ENCODE measurements around the gene MAP2K5.

MAP2K5 gene

DNA sequence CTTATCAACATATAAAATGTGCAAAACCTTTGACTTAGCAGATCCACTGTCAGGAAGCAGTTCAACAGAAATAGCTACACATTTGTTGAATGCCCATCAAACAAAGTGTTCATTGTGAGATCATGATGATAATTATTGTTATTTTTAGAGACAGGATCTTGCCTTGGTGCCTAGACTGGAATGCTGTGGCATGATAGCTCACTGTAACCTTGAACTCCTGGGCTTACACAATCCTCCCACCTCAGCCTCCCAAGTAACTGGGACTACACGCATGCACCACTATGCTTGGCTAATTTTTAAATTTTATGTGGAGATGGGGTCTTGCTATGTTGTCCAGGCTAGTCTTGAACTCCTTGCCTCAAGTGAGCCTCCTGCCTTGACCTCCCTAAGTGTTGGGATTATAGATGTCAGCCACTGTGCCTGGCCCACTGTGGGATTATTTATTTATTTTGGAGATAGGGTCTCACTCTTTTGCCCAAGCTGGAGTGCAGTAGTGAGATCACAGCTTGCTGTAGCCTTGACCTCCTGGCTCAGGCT, 8.8 kb downstream of the MAP2K5 start:
- Histone ChIP-seq H3K4me3 (no peak overlapping the region), H3K27ac (no peak overlapping the region)

GRCh38 chr15:67554580-67554979, 12.1 kb downstream of the MAP2K5 start:
- Histone ChIP-seq H3K27ac (no peak overlapping the region), H3K4me3 (no peak overlapping the region)

- H3K4me3 ChIP-seq: no peak overlapping the region
- no peak overlapping the region for H3K27ac ChIP-seq
Measured at GRCh38 chr15:67556976-67557570, 14.6 kb downstream of the MAP2K5 start.

- Histone ChIP-seq H3K4me3 (no peak overlapping the region), H3K27ac (no peak overlapping the region)
Measured at GRCh38 chr15:67558502-67558901, 16.0 kb downstream of the MAP2K5 start.

DNA sequence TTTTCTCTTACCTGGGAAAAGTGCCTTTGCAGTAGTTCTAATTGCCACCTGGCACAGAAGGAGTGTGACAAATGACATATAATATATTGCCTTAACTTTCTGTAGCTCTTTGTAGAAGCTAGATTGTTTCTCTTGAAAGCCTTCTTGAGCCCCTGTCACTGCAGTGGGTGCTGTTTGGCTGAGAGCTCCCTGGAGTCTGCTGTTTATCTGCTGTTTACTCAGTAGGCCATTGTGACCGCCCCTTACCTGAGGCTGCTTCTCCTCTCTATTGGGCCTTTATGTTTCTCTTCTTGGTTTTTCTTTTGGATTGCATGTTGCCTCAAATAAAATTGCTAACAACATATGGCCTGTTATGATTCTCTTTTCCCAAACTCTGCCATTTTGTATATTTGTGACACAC, 16.7 kb downstream of the MAP2K5 start:
- no peak overlapping the region for H3K4me3 ChIP-seq

DNA sequence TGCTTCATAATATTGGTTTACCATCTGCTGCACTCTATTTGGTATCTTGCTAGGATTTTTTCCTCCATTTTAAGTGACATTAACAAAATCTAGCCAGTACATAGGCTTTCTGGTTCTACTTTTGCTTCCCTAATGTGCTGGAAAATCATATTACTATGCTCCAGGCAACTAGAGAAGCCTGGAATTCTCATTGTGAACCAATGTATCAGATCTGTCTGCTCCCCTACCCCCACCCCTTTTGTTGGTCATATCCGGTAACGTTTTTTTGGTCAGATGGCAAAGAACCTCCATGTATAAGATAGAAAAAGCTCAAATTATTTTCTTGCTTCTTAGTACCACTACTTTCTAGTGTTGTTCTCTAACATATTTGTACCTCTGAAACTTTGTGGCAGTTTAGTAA, 17.1 kb downstream of the MAP2K5 start:
- Histone ChIP-seq H3K27ac (no peak overlapping the region), H3K4me3 (no peak overlapping the region)

More for the DNA sequence above, 16.7 kb downstream of the MAP2K5 start:
- no peak overlapping the region for H3K27ac ChIP-seq

DNA sequence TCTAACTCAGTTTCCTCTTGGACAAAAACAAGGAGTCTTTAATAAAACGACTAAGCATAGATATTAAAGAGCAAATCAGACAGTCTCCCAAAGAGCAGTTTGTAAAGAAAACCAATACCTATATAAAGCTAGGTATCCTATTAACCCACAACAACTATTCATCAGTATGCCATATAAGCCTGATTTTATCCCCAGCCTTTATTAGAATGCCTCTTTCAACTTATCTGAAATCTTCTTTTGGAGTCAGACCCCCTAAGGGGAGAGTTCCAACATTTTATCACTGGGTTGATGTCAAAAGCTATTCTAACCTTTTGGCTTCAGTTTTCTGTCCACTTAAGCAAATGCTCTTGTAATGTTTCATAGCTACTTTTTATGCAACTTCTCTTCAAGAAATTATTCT, 17.8 kb downstream of the MAP2K5 start:
- no peak overlapping the region for H3K27ac ChIP-seq
- H3K4me3 ChIP-seq: no peak overlapping the region

GRCh38 chr15:67563092-67563491, 20.6 kb downstream of the MAP2K5 start:
- H3K27ac ChIP-seq: no peak overlapping the region
- H3K4me3 ChIP-seq: no peak overlapping the region

- Histone ChIP-seq H3K27ac (no peak overlapping the region), H3K4me3 (no peak overlapping the region)
Measured at GRCh38 chr15:67564021-67564967, 21.8 kb downstream of the MAP2K5 start.

DNA sequence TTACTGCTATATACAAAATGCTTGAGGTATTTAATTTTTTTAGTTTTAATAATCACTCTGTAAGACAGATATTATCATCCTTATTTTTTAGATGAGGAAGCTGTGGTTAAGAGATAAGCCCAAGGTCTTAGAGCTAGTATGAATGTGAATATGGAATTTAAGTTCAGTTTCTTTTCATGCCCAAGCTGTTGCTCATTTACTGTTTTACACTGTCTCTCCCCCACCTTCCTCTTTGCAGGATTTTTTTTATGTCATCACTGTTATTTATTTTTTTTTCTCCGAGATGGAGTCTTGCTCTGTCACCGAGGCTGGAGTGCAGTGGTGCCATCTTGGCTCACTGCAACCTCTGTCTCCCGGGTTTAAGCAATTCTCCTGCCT, 22.5 kb downstream of the MAP2K5 start:
- Histone ChIP-seq H3K27ac (no peak overlapping the region), H3K4me3 (no peak overlapping the region)

DNA sequence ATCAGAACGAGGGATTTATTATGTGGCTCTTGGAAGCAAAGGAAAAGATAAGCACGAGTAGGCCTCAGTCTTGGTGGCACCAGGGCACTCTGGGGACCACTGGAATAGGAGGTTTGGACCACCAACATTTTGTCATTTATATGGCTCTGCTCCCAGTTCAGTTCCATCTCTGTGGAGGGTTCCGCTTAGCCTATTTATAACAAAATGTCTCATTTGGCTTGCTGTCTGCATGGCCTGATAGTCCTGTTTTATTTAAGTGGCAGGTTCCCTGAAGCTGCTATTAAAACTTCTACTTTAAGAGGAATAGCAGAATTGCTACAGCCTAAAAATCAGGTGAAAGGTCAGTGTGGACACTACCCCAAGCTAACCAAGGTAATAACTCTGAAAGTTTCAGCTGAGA, 27.2 kb downstream of the MAP2K5 start:
- Histone ChIP-seq H3K27ac (no peak overlapping the region), H3K4me3 (no peak overlapping the region)

DNA sequence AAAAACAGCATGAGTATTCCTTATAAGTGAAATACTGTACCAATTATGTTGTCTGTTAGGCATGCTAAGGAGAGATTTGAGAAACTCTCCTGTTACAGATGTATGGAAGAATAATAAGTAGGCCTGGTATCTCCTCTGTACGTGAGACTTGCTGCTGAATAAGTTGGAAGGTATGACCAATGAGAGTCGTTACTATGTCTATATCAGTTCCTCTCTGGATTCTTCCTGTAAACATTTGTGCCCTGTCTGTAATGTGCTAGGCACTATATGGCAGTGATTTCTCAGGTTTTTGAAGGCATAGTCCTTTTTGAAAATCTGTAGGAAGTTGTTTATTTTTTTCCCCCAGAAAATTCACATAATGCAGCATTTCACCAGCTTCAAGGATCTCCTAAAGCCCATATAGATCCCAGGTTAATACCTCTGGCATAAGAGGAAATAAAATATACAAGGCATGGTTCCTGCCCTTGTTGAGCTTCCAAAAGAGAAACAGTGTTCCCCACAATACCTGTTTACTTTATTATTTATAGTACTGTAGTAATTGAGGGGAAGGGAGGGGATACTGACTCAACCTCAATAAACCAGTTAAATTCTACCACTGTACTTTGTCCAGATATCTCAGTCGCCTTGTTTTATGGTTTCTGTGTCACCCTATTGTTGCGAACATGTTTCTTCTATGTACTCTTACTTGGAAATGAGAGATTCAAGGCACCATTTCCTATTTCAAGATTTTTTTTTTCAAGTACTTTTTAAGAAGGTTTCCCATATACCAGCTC, 28.6 kb downstream of the MAP2K5 start:
- no peak overlapping the region for H3K27ac ChIP-seq
- H3K4me3 ChIP-seq: no peak overlapping the region

- H3K27ac ChIP-seq: no peak overlapping the region
- no peak overlapping the region for H3K4me3 ChIP-seq
Measured at GRCh38 chr15:67571648-67572415, 29.3 kb downstream of the MAP2K5 start.

DNA sequence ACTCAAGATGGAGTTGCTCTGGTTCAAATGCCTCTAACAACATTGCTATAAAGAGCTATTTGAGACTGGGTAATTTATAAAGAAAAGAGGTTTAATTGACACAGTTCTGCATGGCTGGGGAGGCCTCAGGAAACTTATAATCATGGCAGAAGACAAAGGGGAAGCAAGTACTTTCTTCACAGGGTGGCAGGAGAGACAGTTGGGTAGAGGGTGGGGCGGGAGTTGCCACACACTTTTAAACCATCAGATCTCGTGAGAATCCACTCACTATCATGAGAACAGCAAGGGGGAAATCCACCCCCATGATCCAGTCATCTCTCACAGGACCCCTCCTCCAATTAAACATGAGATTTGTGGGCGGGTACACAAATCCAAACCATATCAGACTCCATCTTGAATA, 30.7 kb downstream of the MAP2K5 start:
- Histone ChIP-seq H3K4me3 (no peak overlapping the region), H3K27ac (no peak overlapping the region)

DNA sequence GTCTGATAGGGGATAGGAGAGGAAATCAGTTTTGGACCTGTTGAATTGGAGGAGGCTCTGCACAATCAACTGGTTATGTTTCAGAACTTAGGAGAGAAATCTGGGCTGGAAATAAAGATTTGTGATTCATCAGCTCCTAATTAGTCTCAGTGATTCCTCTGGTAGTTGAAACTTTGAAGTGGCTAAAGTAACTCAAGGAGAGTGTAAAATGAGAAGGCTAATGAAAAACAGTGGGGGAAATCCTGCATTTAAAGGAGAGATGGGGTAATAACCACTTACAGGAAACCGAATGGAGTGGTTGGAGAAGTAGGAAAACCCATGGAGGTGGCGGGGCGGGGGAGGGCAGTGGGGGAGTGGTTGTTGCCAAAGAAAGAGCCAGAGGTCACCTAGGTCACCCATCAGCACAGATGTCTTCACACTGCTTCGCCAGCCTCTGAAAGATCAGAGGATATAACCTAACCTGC, 32.6 kb downstream of the MAP2K5 start:
- H3K27ac ChIP-seq: no peak overlapping the region
- no peak overlapping the region for H3K4me3 ChIP-seq

DNA sequence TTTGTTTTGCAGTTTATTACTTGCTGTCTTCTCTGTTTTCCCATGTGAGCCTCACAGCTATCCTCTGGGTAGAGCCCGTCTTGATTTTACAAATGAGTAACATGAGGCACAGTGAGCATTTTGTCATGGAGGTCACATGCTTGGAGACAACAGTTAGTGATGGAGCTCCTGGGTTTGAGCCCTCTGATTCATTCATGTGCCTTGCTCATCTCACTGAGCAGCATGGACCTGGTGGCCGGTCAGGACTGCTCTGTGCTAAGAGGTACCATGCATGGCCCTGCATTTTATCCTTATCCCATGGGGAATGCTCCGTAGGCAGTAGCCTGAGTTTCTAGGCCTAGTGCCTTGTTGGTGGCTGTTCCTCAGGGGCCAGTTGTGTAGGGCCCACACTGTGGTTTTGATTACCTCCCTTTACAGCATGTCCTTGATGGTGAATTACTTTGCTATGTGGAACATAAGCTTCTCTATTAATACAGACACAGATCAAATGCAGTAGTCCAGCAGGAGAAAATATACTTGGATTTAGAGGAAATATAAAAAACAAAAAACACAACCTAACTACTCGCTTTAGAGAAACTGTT, 35.6 kb downstream of the MAP2K5 start:
- Histone ChIP-seq H3K27ac (no peak overlapping the region), H3K4me3 (no peak overlapping the region)

DNA sequence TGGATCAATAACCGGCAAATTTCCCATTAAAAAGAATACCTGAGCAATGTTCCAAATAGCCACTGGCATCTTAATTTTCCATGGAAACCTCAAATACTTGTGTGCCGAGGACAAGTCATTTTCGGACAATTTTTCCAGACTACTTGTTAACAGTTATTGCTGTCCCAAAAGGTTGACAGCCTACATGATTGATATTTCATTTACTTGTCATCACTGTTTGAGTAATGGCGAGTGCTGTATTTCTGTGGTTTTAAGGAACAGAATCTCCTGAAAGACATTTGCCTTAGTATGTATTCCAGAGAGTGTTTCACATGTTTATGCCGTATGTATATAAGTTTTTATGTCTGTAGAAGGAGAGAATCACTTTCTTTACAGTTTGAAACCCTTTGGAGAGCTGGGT, 36.7 kb downstream of the MAP2K5 start:
- no peak overlapping the region for H3K27ac ChIP-seq
- H3K4me3 ChIP-seq: no peak overlapping the region

DNA sequence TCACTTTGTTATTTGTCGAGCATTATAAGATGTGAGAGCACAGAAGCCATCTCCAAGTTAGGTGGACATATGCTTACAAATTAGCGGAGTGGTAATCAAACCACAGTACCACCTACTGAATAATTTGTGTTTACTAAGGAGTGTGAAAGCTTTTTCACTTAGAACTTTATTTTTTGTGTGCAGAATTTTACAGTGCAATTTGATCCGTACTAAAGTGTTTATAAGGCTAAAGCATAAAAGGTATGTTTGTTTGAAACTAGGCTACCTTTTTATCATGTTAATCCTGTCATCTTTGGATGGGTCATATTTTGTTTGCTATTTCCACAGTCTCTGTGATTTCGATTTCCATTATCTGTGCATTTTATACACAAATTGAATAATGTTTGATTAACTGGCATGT, 37.5 kb downstream of the MAP2K5 start:
- Histone ChIP-seq H3K4me3 (no peak overlapping the region), H3K27ac (no peak overlapping the region)

- no peak overlapping the region for H3K27ac ChIP-seq
Measured at GRCh38 chr15:67584157-67584556, 41.7 kb downstream of the MAP2K5 start.

More at GRCh38 chr15:67584157-67584556, 41.7 kb downstream of the MAP2K5 start:
- H3K4me3 ChIP-seq: no peak overlapping the region

Measured in skin epidermis (tissue), 12 donors.